GM23338 (cell line): ENCODE results near the gene IL1B. TPM values are rescaled to one million over a fixed set of nuclear protein-coding genes. Genes with fewer than 3 reads are reported as not detected.

ENCODE experiments used
- ATAC-seq: fragments of 200-7000 bp; cut with Tn5 transposase; 3 replicates; pipeline ENCODE4 v1.9.1; 2020
- DNase-seq: peaks from one replicate; pipeline ENCODE4 v3.0.0-alpha.2; 2015; ENCODE audit warnings: low spot score
- H2AFZ ChIP-seq: fragments of 200-600 bp; sonication (generic); 2 replicates; pipeline ENCODE4 v1.8.0; 2016; ENCODE audit warnings: antibody characterized with exemption, mild to moderate bottlenecking, moderate library complexity
- H3F3A ChIP-seq: fragments of 200-600 bp; sonication (generic); replicated peaks from 2 replicates; pipeline ENCODE4 v1.8.0; 2017; ENCODE audit warnings: antibody characterized with exemption, mixed run types, low read depth
- H3K27ac ChIP-seq: fragments of 200-600 bp; sonication (generic); 2 replicates; pipeline ENCODE4 v1.6.1; 2016; ENCODE audit warnings: low read depth
- H3K27me3 ChIP-seq: fragments of 200-600 bp; sonication (generic); 2 replicates; pipeline ENCODE4 v1.8.0; 2016; ENCODE audit warnings: mild to moderate bottlenecking, mixed run types, moderate library complexity; ENCODE audit not compliant: insufficient read depth
- H3K36me3 ChIP-seq: fragments of 200-600 bp; sonication (generic); 2 replicates; pipeline ENCODE4 v1.8.0; 2016; ENCODE audit warnings: mild to moderate bottlenecking; ENCODE audit not compliant: insufficient read depth
- H3K4me1 ChIP-seq: fragments of 200-600 bp; sonication (generic); 2 replicates; pipeline ENCODE4 v1.8.0; 2016; ENCODE audit warnings: mild to moderate bottlenecking, moderate library complexity; ENCODE audit not compliant: insufficient read depth
- H3K4me2 ChIP-seq: fragments of 200-600 bp; sonication (generic); 2 replicates; pipeline ENCODE4 v1.7.1; 2017; ENCODE audit warnings: mixed run types
- H3K4me3 ChIP-seq: fragments of 200-600 bp; sonication (generic); 2 replicates; pipeline ENCODE4 v1.6.1; 2016; ENCODE audit warnings: mixed run types
- H3K79me2 ChIP-seq: fragments of 200-600 bp; sonication (generic); replicated peaks from 2 replicates; pipeline ENCODE4 v1.8.0; 2017; ENCODE audit warnings: mild to moderate bottlenecking; ENCODE audit not compliant: insufficient read depth
- H3K9me2 ChIP-seq: fragments of 200-600 bp; sonication (generic); 2 replicates; pipeline ENCODE4 v1.8.0; 2017; ENCODE audit not compliant: insufficient read depth
- H4K20me1 ChIP-seq: fragments of 200-600 bp; sonication (generic); replicated peaks from 2 replicates; pipeline ENCODE4 v1.8.0; 2017; ENCODE audit warnings: mild to moderate bottlenecking; ENCODE audit not compliant: insufficient read depth
- H3K27ac Mint-ChIP-seq: 2 replicates; pipeline ENCODE4 v1.8.0; 2020; ENCODE audit warnings: inconsistent platforms, mild to moderate bottlenecking, moderate library complexity, mixed read lengths
- H3K27me3 Mint-ChIP-seq: 3 replicates; pipeline ENCODE4 v1.8.0; 2022; ENCODE audit warnings: low read depth, mild to moderate bottlenecking, moderate library complexity, mixed read lengths, inconsistent platforms; ENCODE audit not compliant: insufficient read depth, poor library complexity
- H3K36me3 Mint-ChIP-seq: 3 replicates; pipeline ENCODE4 v1.8.0; 2021; ENCODE audit warnings: low read depth, mild to moderate bottlenecking, inconsistent platforms, moderate library complexity, mixed read lengths
- H3K4me1 Mint-ChIP-seq: 3 replicates; pipeline ENCODE4 v1.8.0; 2020; ENCODE audit warnings: mild to moderate bottlenecking, inconsistent platforms, mixed read lengths
- H3K4me3 Mint-ChIP-seq: 3 replicates; pipeline ENCODE4 v1.8.0; 2021; ENCODE audit warnings: moderate library complexity, mild to moderate bottlenecking, inconsistent platforms, mixed read lengths
- H3K9me3 Mint-ChIP-seq: 3 replicates; pipeline ENCODE4 v1.8.0; 2020; ENCODE audit warnings: moderate library complexity, mild to moderate bottlenecking, inconsistent platforms, mixed read lengths
- CREB1 ChIP-seq: fragments of 250-450 bp; sonication (Bioruptor Pico); IDR thresholded peaks from 2 replicates; pipeline ENCODE4 v1.5.0; 2020; ENCODE audit warnings: low read depth, mild to moderate bottlenecking, moderate library complexity
- CTCF ChIP-seq, 2 experiments: fragments of 200-600 bp in 1 of 2; sonication (generic) in 1 of 2; conservative IDR thresholded peaks; 2 replicates each; pipeline versions ENCODE4 v1.5.1 to v1.6.1; 2016 to 2017; ENCODE audit warnings: antibody characterized with exemption in 2 of 2, low read depth in 2 of 2, mild to moderate bottlenecking in 2 of 2, moderate library complexity in 1 of 2
- EZH2 ChIP-seq: fragments of 200-600 bp; sonication (generic); IDR thresholded peaks from one replicate; pipeline ENCODE4 v1.8.0; 2017; ENCODE audit warnings: antibody characterized with exemption, mild to moderate bottlenecking, low read depth; ENCODE audit not compliant: unreplicated experiment
- EZH2phosphoT487 ChIP-seq: fragments of 200-600 bp; sonication (generic); IDR thresholded peaks from one replicate; pipeline ENCODE4 v1.8.1; 2018; ENCODE audit warnings: antibody characterized with exemption; ENCODE audit not compliant: unreplicated experiment
- JUNB ChIP-seq: IDR thresholded peaks from one replicate; pipeline ENCODE4 v1.6.1; 2016; ENCODE audit warnings: antibody characterized with exemption; ENCODE audit not compliant: unreplicated experiment
- NANOG ChIP-seq: IDR thresholded peaks from 2 replicates; pipeline ENCODE4 v1.6.1; 2016; ENCODE audit warnings: antibody characterized with exemption, borderline replicate concordance
- POLR2AphosphoS5 ChIP-seq: IDR thresholded peaks from 2 replicates; pipeline ENCODE4 v1.6.1; 2016; ENCODE audit warnings: antibody characterized with exemption, low read depth
- STAT1 ChIP-seq: IDR thresholded peaks from one replicate; pipeline ENCODE4 v1.6.1; 2016; ENCODE audit warnings: antibody characterized with exemption; ENCODE audit not compliant: unreplicated experiment
- ZNF114 ChIP-seq: fragments of 250-450 bp; sonication (Bioruptor Pico); IDR thresholded peaks from 2 replicates; pipeline ENCODE4 v1.5.0; 2020; ENCODE audit warnings: mild to moderate bottlenecking, moderate library complexity
- ZNF331 ChIP-seq: fragments of 250-450 bp; sonication (Bioruptor Pico); IDR thresholded peaks from 2 replicates; pipeline ENCODE4 v1.5.0; 2020; ENCODE audit warnings: low read depth, mild to moderate bottlenecking, moderate library complexity
- ZNF462 ChIP-seq: fragments of 250-450 bp; sonication (Bioruptor Pico); IDR thresholded peaks from 2 replicates; pipeline ENCODE4 v1.5.0; 2020; ENCODE audit warnings: mild to moderate bottlenecking, moderate library complexity
- polyA plus RNA-seq: library from polyadenylated mRNA; unstranded; fragments of >200 nt; fragmentation: Nextera tagmentation; extraction: Ambion mirVana; gene quantifications from 2 replicates; pipeline ENCODE4 v1.2.1, GENCODE V29; 2016
- total RNA-seq: library from RNA; depleted of rRNA; stranded (reverse); fragments of >200 nt; shearing (Covaris generic); gene quantifications from 2 replicates; pipeline ENCODE4 v1.2.3, GENCODE V29; 2014
- TF ChIP-seq, protein P1 (sequence below): IDR thresholded peaks from 2 replicates; pipeline ENCODE4 v1.6.1; 2016; ENCODE audit warnings: antibody characterized with exemption
- TF ChIP-seq, protein P2 (sequence below): IDR thresholded peaks from one replicate; pipeline ENCODE4 v1.6.1; 2018; ENCODE audit warnings: antibody characterized with exemption; ENCODE audit not compliant: unreplicated experiment

Gene IL1B
- total and polyA plus RNA-seq, 2 experiments from 2014 or later, result not detected

DNA sequence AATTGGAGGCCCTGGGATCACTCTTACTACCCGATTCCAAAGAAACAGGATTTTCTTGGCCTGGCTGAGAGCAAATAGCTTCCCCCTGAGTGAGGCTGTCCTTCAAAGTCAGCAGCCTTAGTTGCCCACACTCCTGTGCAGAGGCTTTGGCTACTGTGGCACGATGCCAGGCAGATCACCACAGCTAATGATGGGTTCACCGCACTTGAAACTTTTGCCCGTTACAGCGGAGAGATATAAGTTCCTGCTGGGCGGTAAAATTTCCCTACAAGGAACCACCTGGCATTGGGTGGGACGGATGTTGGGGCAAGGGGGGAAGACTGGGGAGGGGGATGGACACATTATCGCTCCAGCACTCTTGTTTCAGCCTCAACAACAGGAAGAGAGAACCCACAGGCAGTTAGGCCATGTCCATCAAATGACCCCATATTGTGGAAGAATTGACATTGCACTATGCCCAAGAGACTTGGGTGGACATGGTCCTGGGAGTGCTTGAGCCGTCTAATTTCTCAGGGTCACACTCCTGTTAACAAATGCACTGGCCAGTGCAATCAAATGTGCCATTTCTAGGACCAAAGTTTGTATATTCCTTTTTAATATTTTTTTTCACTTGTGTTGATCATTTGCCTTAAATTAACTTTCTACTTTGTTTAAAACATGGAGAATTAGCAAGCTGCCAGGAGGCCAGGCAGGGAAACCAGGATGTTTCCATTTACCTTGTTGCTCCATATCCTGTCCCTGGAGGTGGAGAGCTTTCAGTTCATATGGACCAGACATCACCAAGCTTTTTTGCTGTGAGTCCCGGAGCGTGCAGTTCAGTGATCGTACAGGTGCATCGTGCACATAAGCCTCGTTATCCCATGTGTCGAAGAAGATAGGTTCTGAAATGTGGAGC, 4.4 kb downstream of the IL1B start:
- Mint-ChIP-seq H3K27me3 (no peaks in the 10 kb centered on the region), H3K27ac (no peak overlapping the region; the same call in 1 of the 2 replicates)

More for the DNA sequence above, 4.4 kb downstream of the IL1B start:
- Histone ChIP-seq H3K9me2 (peaks cover 5% of the 10 kb centered on the region; the same call in 1 of the 2 replicates), H3K27ac (no peak overlapping the region), H3F3A (no peaks in the 10 kb centered on the region), H3K4me3 (no peak overlapping the region), H3K4me1 (peaks cover 4% of the 10 kb centered on the region; the same call in 1 of the 2 replicates), H3K27me3 (no peaks in the 10 kb centered on the region), H2AFZ (no peak overlapping the region), H3K4me2 (no peak overlapping the region), H3K79me2 (no peaks in the 10 kb centered on the region), H4K20me1 (no peaks in the 10 kb centered on the region), H3K36me3 (no peaks in the 10 kb centered on the region)
- Mint-ChIP-seq H3K4me3 (no peak overlapping the region), H3K9me3 (no peaks in the 10 kb centered on the region), H3K4me1 (peaks cover 13% of the 10 kb centered on the region), H3K36me3 (no peaks in the 10 kb centered on the region)
- no peak for ATAC-seq
- DNase-seq, result no peak
- TF ChIP-seq EZH2phosphoT487 (no peak), JUNB (no peak), ZNF331 (no peak), NANOG (no peak), CREB1 (CRISPR knock-in tag) (no peak), CTCF (conservative IDR thresholded peaks at IDR 0.05; ENCODE audit: low read depth in 2 of 2) (no peak), ZNF114 (CRISPR knock-in tag) (no peak), ZNF462 (no peak), EZH2 (no peak), STAT1 (no peak), POLR2AphosphoS5 (no peak)
- TF ChIP-seq, protein P1, sequence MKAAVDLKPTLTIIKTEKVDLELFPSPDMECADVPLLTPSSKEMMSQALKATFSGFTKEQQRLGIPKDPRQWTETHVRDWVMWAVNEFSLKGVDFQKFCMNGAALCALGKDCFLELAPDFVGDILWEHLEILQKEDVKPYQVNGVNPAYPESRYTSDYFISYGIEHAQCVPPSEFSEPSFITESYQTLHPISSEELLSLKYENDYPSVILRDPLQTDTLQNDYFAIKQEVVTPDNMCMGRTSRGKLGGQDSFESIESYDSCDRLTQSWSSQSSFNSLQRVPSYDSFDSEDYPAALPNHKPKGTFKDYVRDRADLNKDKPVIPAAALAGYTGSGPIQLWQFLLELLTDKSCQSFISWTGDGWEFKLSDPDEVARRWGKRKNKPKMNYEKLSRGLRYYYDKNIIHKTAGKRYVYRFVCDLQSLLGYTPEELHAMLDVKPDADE, result no peak
- TF ChIP-seq, protein P2, sequence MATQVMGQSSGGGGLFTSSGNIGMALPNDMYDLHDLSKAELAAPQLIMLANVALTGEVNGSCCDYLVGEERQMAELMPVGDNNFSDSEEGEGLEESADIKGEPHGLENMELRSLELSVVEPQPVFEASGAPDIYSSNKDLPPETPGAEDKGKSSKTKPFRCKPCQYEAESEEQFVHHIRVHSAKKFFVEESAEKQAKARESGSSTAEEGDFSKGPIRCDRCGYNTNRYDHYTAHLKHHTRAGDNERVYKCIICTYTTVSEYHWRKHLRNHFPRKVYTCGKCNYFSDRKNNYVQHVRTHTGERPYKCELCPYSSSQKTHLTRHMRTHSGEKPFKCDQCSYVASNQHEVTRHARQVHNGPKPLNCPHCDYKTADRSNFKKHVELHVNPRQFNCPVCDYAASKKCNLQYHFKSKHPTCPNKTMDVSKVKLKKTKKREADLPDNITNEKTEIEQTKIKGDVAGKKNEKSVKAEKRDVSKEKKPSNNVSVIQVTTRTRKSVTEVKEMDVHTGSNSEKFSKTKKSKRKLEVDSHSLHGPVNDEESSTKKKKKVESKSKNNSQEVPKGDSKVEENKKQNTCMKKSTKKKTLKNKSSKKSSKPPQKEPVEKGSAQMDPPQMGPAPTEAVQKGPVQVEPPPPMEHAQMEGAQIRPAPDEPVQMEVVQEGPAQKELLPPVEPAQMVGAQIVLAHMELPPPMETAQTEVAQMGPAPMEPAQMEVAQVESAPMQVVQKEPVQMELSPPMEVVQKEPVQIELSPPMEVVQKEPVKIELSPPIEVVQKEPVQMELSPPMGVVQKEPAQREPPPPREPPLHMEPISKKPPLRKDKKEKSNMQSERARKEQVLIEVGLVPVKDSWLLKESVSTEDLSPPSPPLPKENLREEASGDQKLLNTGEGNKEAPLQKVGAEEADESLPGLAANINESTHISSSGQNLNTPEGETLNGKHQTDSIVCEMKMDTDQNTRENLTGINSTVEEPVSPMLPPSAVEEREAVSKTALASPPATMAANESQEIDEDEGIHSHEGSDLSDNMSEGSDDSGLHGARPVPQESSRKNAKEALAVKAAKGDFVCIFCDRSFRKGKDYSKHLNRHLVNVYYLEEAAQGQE, result no peak
